Mucosa of gallbladder (tissue), 1 donor: ENCODE measurements around the gene EPSTI1. TPM values are rescaled to one million over a fixed set of nuclear protein-coding genes. Genes with fewer than 3 reads are reported as not detected.

ENCODE experiments used
- DNase-seq: peaks from one replicate; pipeline ENCODE4 v3.0.0-alpha.2; 2020; ENCODE audit warnings: low spot score
- total RNA-seq: library from RNA; stranded (reverse); gene quantifications from one replicate; pipeline ENCODE4 v1.2.1, GENCODE V29; 2021
- donor health status: DM: no; HTN: no; CAD: no.

Gene EPSTI1
- total RNA-seq, 1 donor from 2014 or later: 9.0 TPM

DNA sequence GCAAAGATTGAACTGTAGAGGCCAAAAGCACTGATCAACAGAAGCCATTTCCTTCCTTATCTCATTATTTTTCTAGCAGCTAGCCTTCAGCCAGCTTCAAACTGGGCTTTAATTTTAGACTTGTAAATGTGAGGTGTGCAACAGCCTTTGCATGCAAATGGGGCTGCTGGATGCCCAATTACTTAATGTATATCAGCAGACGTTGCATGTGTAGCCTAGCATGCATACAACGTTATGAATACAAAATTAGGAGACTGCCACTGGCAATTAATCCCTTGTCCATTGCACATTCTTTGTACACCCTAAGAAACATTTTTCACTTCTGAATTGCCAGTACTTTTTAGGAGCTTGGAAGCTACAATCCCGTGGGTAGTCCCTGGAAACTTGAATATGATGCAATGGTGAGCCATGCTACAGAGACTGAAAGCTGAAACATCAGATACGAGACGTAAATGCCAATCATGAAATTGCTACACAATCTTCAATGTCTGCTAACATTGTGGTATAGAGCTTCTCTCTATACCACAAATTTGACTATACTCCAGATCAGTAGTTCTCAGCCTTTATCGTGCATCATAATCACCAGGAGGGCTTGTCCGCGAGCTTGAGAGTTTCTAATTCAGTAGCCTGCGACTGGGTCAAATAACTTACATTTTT is 20.2 kb downstream of the EPSTI1 start:
- no peak for DNase-seq

DNA sequence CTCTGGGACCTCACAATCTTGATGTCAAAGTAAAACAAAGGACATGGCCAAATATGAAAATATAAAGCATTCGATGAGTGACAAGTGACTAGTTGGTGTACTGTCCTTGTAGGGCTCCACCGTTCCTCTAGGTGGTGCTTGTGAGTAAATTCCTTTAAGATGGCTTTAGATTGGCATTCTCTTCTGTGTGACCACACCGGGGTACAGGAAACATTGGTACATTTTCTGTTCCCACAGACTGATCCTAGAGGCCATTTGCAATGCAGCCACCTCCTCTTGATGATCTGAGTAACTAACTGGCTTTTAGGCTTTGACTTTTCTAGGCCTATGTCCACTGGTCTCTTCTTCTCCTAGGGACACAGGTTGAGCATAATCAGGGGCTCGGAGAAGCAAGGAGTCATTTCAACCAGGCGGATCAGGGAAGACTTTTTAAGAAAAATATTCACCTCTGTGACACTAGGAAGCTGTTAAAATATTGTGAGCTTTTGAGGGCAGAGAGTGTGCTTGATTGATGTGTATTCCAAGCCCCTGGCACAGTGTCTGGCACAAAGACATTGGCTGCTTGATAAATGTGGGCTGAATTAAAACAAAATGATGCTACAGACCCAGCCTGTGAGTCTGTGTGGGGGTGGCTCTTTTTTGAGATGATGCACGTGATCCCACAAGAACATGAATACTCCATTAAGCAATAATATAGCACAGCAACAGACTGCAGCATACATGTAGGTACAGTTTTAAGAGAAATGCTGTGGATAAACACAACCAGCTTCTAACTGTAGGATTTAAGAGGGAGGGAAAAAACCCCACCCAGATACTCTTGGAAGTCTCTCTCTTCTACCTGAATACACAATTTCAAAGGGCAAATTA is 21.0 kb downstream of the EPSTI1 start:
- peak; percentile 30 for DNase-seq

- DNase-seq: peak; percentile 85
Observed at GRCh38 chr13:42969565-42970172, 22.4 kb downstream of the EPSTI1 start.

DNA sequence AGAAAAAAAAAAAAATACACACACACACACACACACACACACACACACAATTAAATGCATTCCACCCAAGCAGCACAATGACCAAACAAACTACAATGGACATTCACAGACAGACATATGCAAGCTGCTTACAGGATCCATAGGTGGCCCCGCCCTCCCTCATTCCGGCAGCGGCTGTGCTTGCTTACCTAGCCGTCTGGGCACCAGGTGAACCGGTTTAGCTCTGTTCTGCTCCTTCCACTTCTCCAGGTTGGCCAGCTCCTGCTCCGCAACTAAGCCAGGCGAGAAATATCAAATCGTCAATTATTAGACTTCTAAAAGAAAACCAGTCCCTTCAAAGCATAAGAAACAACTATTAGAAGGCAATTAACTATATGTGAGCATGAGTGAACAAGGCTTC is 23.1 kb downstream of the EPSTI1 start:
- peak; percentile 70 for DNase-seq

DNA sequence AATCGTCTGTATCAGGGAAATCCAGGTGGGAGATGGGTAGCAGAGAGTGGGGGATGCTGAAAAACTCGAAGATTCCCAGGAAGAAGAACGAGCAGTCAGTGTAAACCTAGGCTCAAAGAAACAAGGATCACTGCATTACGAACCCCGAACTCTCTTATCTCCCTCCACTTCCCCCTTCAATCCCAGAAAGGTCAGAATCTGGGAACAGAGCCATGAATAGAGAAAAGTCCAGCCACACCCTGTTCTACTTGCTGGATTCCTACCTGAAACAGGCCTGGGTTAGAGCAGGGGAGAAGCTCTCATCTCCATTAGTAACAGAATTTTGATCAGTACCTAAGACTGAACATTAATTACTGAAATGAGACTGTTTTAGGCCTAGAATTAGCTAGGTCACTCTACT is 24.4 kb downstream of the EPSTI1 start:
- DNase-seq: peak; percentile 51

DNA sequence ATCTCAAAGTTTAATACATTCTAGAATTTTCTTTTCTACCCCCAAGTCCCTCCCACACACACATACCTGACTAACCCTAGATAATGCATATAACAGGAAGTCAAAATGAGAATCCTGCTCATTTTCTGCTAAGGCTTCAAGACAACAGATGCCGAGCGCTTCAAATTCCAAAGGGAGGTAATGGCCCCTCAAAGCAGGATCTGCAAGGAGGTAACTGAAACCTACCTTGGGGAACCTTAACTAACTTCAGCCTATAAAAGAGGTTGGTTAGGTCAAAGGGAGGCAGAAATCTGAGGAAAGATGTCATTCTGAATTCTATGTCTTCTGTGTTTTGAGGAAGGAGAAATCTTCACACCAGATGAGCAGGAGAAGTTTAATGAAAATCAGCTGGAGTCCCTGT is 26.8 kb downstream of the EPSTI1 start:
- no peak for DNase-seq

- no peak for DNase-seq
Observed at GRCh38 chr13:42964761-42965161, 27.3 kb downstream of the EPSTI1 start.

- DNase-seq: no peak
Observed at GRCh38 chr13:42959615-42960014, 32.4 kb downstream of the EPSTI1 start.

- DNase-seq: no peak
Observed at GRCh38 chr13:42957881-42958280, 34.2 kb downstream of the EPSTI1 start.

GRCh38 chr13:42950181-42950580 is 41.9 kb downstream of the EPSTI1 start:
- DNase-seq: no peak

DNA sequence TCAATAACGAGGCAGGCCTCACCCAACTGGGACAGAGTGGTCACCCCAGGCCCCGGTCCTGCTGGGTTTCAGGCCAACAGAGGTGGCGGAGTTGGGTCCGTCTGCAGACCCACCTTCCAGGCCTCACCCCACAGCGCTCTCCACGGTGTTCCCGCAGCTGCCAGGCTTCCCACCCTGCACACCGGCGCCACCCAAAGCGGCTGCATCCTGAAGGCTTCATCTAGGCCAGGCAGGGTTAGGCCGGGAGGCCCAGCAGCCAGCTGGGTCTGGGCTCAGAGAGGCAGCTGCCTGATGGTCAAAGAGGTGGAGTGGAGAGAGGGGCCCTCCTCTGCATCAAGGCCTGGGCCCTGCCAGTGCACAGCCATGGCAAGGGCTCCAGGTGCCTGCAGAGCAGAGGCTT is 44.1 kb downstream of the EPSTI1 start:
- DNase-seq: no peak

DNA sequence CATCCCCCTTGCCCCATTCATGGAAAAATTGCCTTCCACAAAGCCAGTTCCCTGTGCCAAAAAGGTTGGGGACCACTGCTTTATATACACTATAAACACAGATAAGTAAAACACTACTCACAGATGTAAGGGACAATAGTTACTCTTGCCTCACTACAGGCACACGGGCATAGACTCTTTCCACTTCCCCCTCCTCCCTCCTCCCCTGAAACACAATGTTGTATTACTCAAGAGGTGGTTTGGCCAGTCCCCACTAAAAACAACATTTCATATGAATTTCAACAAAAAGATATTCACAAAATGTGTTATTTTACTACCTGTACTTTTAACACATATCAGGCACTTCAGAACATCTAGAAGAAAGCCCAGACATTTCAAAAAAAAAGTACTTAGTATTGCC is 45.1 kb downstream of the EPSTI1 start:
- DNase-seq: no peak

DNA sequence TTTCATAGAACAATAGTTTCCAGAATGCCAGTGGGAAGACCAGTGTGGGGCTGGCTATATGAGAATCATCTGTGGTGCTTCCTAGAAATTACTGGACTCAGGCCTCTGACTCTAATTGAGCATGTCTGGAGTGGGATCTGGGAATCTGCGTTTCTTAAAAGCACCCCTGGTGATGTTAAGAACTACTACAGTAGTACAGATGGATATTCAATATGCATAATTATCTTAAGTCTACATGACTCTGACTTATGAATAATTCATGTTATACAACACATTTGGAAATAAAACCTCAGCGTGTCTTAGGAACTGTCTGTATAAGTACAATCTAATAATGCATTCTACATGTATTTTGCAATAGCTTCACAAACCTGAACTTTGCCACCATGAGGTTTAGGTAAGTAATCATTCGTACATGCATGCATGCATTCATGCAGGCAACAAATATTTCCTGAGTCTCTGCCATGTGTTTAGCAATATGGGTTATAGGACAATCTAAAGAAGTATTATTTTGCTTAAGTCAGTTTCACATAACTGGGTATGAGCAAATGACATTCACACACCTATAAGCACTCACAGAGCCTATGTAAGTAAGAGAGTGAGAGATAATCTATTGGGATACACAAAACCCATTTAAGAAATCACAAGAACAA is 62.0 kb downstream of the EPSTI1 start:
- no peak for DNase-seq

GRCh38 chr13:42926555-42926954 is 65.5 kb downstream of the EPSTI1 start:
- no peak for DNase-seq

- no peak for DNase-seq
Observed at GRCh38 chr13:42926043-42926442, 66.0 kb downstream of the EPSTI1 start.

GRCh38 chr13:42925626-42926025 is 66.4 kb downstream of the EPSTI1 start:
- no peak for DNase-seq

DNA sequence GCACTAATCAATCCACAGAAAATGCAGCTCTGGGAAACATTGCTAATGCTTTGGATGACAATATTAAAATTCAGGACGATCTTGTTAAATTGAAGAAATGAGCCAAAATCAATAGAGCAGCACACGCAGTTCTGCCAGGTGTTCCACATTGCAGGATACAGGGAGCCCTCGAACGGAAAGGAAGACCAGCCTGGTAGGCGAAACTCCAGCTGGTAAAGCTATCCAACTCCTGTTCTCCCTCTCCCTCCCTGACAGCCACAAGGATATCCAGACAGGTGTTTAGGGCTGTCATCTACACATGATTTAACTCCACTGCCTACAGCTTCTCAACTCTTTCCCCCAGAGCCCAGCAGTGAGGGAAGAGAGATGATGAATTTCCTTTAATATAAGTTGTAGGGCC is 67.7 kb downstream of the EPSTI1 start:
- DNase-seq: no peak

- no peak for DNase-seq
Observed at GRCh38 chr13:42907745-42908144, 84.3 kb downstream of the EPSTI1 start.

DNA sequence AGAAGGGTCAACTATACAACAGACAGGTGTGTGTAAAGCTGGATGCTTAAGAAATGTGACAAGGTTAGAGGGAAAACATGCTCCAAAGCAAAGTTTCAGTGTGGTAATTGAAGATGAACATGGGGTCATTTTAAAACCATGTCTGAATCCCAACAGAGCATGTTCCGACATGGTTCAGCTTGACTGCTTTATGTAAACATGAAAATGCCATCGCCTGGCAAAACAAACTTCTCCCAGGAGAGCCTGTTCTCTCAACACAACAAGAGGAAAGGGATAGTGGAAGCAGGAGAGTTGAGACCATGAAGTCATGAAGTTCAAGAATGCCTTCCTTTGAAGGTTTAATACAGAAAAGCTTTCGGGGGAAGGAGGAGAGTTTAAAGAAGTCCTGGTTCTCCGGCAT is 85.8 kb downstream of the EPSTI1 start:
- no peak for DNase-seq

GRCh38 chr13:42905579-42905978 is 86.5 kb downstream of the EPSTI1 start:
- no peak for DNase-seq

GRCh38 chr13:42899266-42899665 is 92.8 kb downstream of the EPSTI1 start:
- DNase-seq: no peak

- no peak for DNase-seq
Observed at GRCh38 chr13:42895776-42896175, 96.3 kb downstream of the EPSTI1 start.
